GM12878 (cell line): ENCODE measurements around the gene CFHR1. TPM values are rescaled to one million over a fixed set of nuclear protein-coding genes. Genes with fewer than 3 reads are reported as not detected.

Experiments used
- ATAC-seq: fragments of 200-7000 bp; cut with Tn5 transposase; 3 replicates; pipeline ENCODE4 v1.9.1; 2020; ENCODE audit warnings: mild to moderate bottlenecking, moderate library complexity
- BruUV-seq: library from RNA; stranded (reverse); fragments of 400-500 nt; replicated peaks from 2 replicates; lab custom pipeline; 2021; lab: Mats Ljungman, UMichigan
- CTCF ChIA-PET: fragments of 300-600 bp; sonication (Branson Sonifier 250); formaldehyde crosslinking; extraction: SDS; loops from one replicate; lab custom pipeline; 2021; ENCODE audit warnings: inconsistent platforms; lab: Yijun Ruan, JAX
- POLR2A ChIA-PET: fragments of 350-600 bp; formaldehyde crosslinking; extraction: SDS; loops from one replicate; lab custom pipeline; 2021; ENCODE audit warnings: inconsistent platforms; lab: Charles Lee
- RAD21 ChIA-PET: fragments of 300-600 bp; sonication (Branson Sonifier 250); formaldehyde crosslinking; loops from one replicate; lab custom pipeline; 2023; ENCODE audit warnings: antibody characterized with exemption; ENCODE audit not compliant: unreplicated experiment; lab: Charles Lee
- SMC1A ChIA-PET: fragments of 300-600 bp; sonication (Branson Sonifier 250); formaldehyde crosslinking; loops from one replicate; lab custom pipeline; 2023; ENCODE audit not compliant: unreplicated experiment, uncharacterized antibody; lab: Charles Lee
- DNase-seq: peaks from one replicate; pipeline ENCODE4 v3.0.0-alpha.2; 2011; ENCODE audit warnings: low read depth, low spot score
- FAIRE-seq: peaks from 3 replicates; lab custom pipeline; 2011; peaks lifted over from hg19 to GRCh38; lab: Jason Lieb, UNC
- H2AFZ ChIP-seq: 2 replicates; pipeline ENCODE4 v1.6.0; 2011; ENCODE audit warnings: low read depth, low read length, control low read depth; ENCODE audit not compliant: control insufficient read depth
- H3K27ac ChIP-seq: 2 replicates; pipeline ENCODE4 v1.5.1; 2011; ENCODE audit warnings: control low read depth; ENCODE audit not compliant: control insufficient read depth, insufficient read depth
- H3K27me3 ChIP-seq, 2 experiments: replicated peaks in 1 of 2; 2 replicates each; pipeline versions ENCODE4 v1.6.0 to v1.6.1; 2011; ENCODE audit warnings: low read length in 1 of 2; ENCODE audit not compliant: control insufficient read depth in 2 of 2, insufficient read depth in 2 of 2
- H3K36me3 ChIP-seq, 2 experiments: 2 replicates each; pipeline ENCODE4 v1.5.1; 2011; ENCODE audit warnings: low read length in 1 of 2; ENCODE audit not compliant: control insufficient read depth in 2 of 2, insufficient read depth in 2 of 2
- H3K4me1 ChIP-seq: 2 replicates; pipeline ENCODE4 v1.6.1; 2011; ENCODE audit warnings: mild to moderate bottlenecking, low read length, moderate library complexity, mixed read lengths; ENCODE audit not compliant: control insufficient read depth, insufficient read depth
- H3K4me2 ChIP-seq: 2 replicates; pipeline ENCODE4 v1.6.0; 2011; ENCODE audit warnings: control low read depth; ENCODE audit not compliant: control insufficient read depth, insufficient read depth
- H3K4me3 ChIP-seq: fragments of 200-600 bp; sonication (generic); 2 replicates; pipeline ENCODE4 v1.5.1; 2016
- H3K79me2 ChIP-seq: 2 replicates; pipeline ENCODE4 v1.6.0; 2011; ENCODE audit warnings: low read length; ENCODE audit not compliant: control insufficient read depth, insufficient read depth
- H3K9ac ChIP-seq: 2 replicates; pipeline ENCODE4 v1.8.0; 2011; ENCODE audit warnings: low read length, control low read depth, mixed read lengths; ENCODE audit not compliant: control insufficient read depth, insufficient read depth
- H3K9me3 ChIP-seq: replicated peaks from 3 replicates; pipeline ENCODE4 v1.5.1; 2011; ENCODE audit warnings: mild to moderate bottlenecking, low read length; ENCODE audit not compliant: control insufficient read depth, insufficient read depth
- H4K20me1 ChIP-seq: 2 replicates; pipeline ENCODE4 v1.6.0; 2011; ENCODE audit not compliant: control insufficient read depth, insufficient read depth
- BHLHE40 ChIP-seq, 2 experiments: fragments of 450-650 bp in 1 of 2; IDR thresholded peaks; 2 replicates each; pipeline ENCODE4 v1.6.1; 2011 to 2017; ENCODE audit warnings: low read depth in 2 of 2, borderline replicate concordance in 1 of 2, improper control_type of control experiment in 1 of 2, low read length in 1 of 2, mild to moderate bottlenecking in 1 of 2
- E2F4 ChIP-seq: IDR thresholded peaks from 2 replicates; pipeline ENCODE4 v1.6.1; 2012; ENCODE audit warnings: low read depth, low read length, improper control_type of control experiment
- EED ChIP-seq: sonication (generic); IDR thresholded peaks from 2 replicates; pipeline ENCODE4 v1.6.1; 2016; ENCODE audit warnings: antibody characterized with exemption, low read depth
- EGR1 ChIP-seq, 2 experiments: IDR thresholded peaks; 1 replicate in 1 of 2; 2 replicates in 1 of 2; pipeline ENCODE4 v1.6.1; 2011 to 2012; ENCODE audit warnings: low read depth in 2 of 2, low read length in 2 of 2, borderline replicate concordance in 1 of 2, mild to moderate bottlenecking in 1 of 2, moderate library complexity in 1 of 2
- GATAD2B ChIP-seq: fragments of 450-650 bp; conservative IDR thresholded peaks from 2 replicates; pipeline ENCODE4 v1.6.1; 2017; ENCODE audit warnings: low read depth, mild to moderate bottlenecking, moderate library complexity
- HDGF ChIP-seq: fragments of 450-650 bp; IDR thresholded peaks from 2 replicates; pipeline ENCODE4 v1.6.1; 2016; ENCODE audit warnings: antibody characterized with exemption
- HSF1 ChIP-seq: fragments of 150-350 bp; IDR thresholded peaks from 2 replicates; pipeline ENCODE4 v1.6.1; 2014; ENCODE audit warnings: mild to moderate bottlenecking, low read depth, low read length
- JUND ChIP-seq: IDR thresholded peaks from 2 replicates; pipeline ENCODE4 v1.6.1; 2012; ENCODE audit warnings: low read depth, mild to moderate bottlenecking, low read length, improper control_type of control experiment, moderate library complexity
- NKRF ChIP-seq: fragments of 450-650 bp; conservative IDR thresholded peaks from 2 replicates; pipeline ENCODE4 v1.6.1; 2017; ENCODE audit warnings: mild to moderate bottlenecking, moderate library complexity
- NR2F1 ChIP-seq: fragments of 450-650 bp; conservative IDR thresholded peaks from 2 replicates; pipeline ENCODE4 v1.6.1; 2017; ENCODE audit warnings: mild to moderate bottlenecking
- POU2F2 ChIP-seq: IDR thresholded peaks from 3 replicates; pipeline ENCODE4 v1.6.1; 2011; ENCODE audit warnings: low read depth, mild to moderate bottlenecking, low read length, borderline replicate concordance
- RELA ChIP-seq: fragments of 450-650 bp; IDR thresholded peaks from 2 replicates; pipeline ENCODE4 v1.8.0; 2014; ENCODE audit warnings: borderline replicate concordance; ENCODE audit not compliant: partially characterized antibody
- SMARCA5 ChIP-seq: fragments of 450-650 bp; IDR thresholded peaks from 2 replicates; pipeline ENCODE4 v1.6.1; 2017; ENCODE audit warnings: mild to moderate bottlenecking
- ZNF274 ChIP-seq: IDR thresholded peaks from one replicate; pipeline ENCODE4 v1.8.0; 2011; ENCODE audit not compliant: insufficient read length, insufficient read depth
- WGBS: methylation state at CpG from one replicate; pipeline ENCODE4 v1.1.6; 2016; ENCODE audit warnings: low lambda C conversion rate; ENCODE audit not compliant: insufficient replicate concordance, insufficient coverage; ENCODE audit errors: missing lambda C conversion rate; 5-methylcytosine and 5-hydroxymethylcytosine counted together
- in situ Hi-C: fragments of 300-500 bp; cut with MboI; formaldehyde crosslinking; loops from 9 replicates; pipeline ENCODE4 v1.14.3; 2018; ENCODE audit warnings: mixed read lengths
- intact Hi-C: fragments of 100-400 bp; cut with micrococcal nuclease; formaldehyde crosslinking; loops from one replicate; pipeline ENCODE4 v1.14.2; 2022; ENCODE audit not compliant: unreplicated experiment
- polyA plus RNA-seq, 11 experiments: library from polyadenylated mRNA; depleted of rRNA in 4 of 11; unstranded in 6 of 11; stranded (reverse) in 5 of 11; fragments of >200 nt; fragmentation: Nextera tagmentation in 4 of 11; fragmentation: Illumina TruSeq in 1 of 11; extraction: Ambion mirVana in 4 of 11; extraction: Trizol in 1 of 11; gene quantifications; 1 replicate in 1 of 11; 2 replicates in 10 of 11; pipeline versions ENCODE4 v1.2.1 to v1.2.3, GENCODE V29; 2011 to 2016; ENCODE audit warnings: inconsistent platforms in 2 of 11, missing spikeins in 2 of 11, low read depth in 1 of 11
- total RNA-seq, 4 experiments: library from RNA; depleted of rRNA in 3 of 4; stranded (reverse); fragments of >200 nt in 3 of 4; fragmentation: Illumina TruSeq in 1 of 4; extraction: Trizol in 1 of 4; gene quantifications; 2 replicates each; pipeline versions ENCODE4 v1.2.1 to v1.2.3, GENCODE V29; 2013 to 2021

CFHR1 gene
- total and polyA plus RNA-seq, 10 of the 15 experiments (the other 5 are each of a cell fraction or from before 2014, with no cell fraction given) = 0.04 TPM; not detected in 9

GRCh38 chr1:196866974-196867373 is 47.4 kb downstream of the CFHR1 start:
- 0% methylated on average over 1 of the region's 1 CpG for WGBS
- H3K9ac ChIP-seq = no peak overlapping the region
- POLR2A ChIA-PET = no interaction called here
- no peak overlapping the region for H2AFZ ChIP-seq
- intact Hi-C loops = no loop called here
- H3K79me2 ChIP-seq = no peaks in the 10 kb centered on the region
- no peak for DNase-seq
- no peak overlapping the region for H3K4me2 ChIP-seq
- in situ Hi-C loops = no loop called here
- no peaks in the 10 kb centered on the region for H3K4me1 ChIP-seq
- RAD21 ChIA-PET = no interaction called here
- TF ChIP-seq JUND (no peak), EGR1 (IDR thresholded peaks at IDR 0.05; ENCODE audit: borderline replicate concordance in 1 of 2, low read depth in 2 of 2, low read length in 2 of 2) (no peak), EED (no peak), E2F4 (no peak), SMARCA5 (no peak)
- H3K27me3 ChIP-seq = no peaks in the 10 kb centered on the region; a peak in 1 of 4 replicates
- no peak overlapping the region for H3K27ac ChIP-seq
- FAIRE-seq = no peak
- CTCF ChIA-PET = no interaction called here
- ATAC-seq = no peak
- H3K4me3 ChIP-seq = no peak overlapping the region
- no peaks in the 10 kb centered on the region for H3K9me3 ChIP-seq
- H4K20me1 ChIP-seq = no peaks in the 10 kb centered on the region
- H3K36me3 ChIP-seq = no peaks in the 10 kb centered on the region
- SMC1A ChIA-PET = interaction anchor here (0.6 kb wide), 1 partner anchor 41 kb away, joined by 3 read pairs; no protein-coding TSS in a partner anchor
- BruUV-seq = no TSS peak

GRCh38 chr1:196873385-196873784 is 53.9 kb downstream of the CFHR1 start:
- Histone ChIP-seq H3K4me3 (no peak overlapping the region), H3K4me1 (no peaks in the 10 kb centered on the region), H4K20me1 (no peaks in the 10 kb centered on the region), H3K4me2 (no peak overlapping the region), H3K36me3 (no peaks in the 10 kb centered on the region), H3K9ac (no peak overlapping the region), H3K27ac (no peak overlapping the region)
- DNase-seq = no peak
- in situ Hi-C loops = no loop called here
- WGBS = 48% methylated on average over 4 of the region's 4 CpGs
- intact Hi-C loops = no loop called here
- ChIA-PET CTCF (no interaction called here), POLR2A (no interaction called here), RAD21 (no interaction called here)
- no peak for TF ChIP-seq GATAD2B
- TF ChIP-seq BHLHE40 (IDR thresholded peaks at IDR 0.05; ENCODE audit: borderline replicate concordance in 1 of 2, low read depth in 2 of 2, low read length in 1 of 2) = no peak
- no peak for TF ChIP-seq NR2F1
- no peak for TF ChIP-seq ZNF274
- no peak for TF ChIP-seq NKRF
- no peak for TF ChIP-seq RELA
- TF ChIP-seq POU2F2 = no peak
- no peak for TF ChIP-seq HDGF
- no peak for TF ChIP-seq HSF1
- TF ChIP-seq, all 136 proteins: peak for 0
- SMC1A ChIA-PET = no interaction called here
- Histone ChIP-seq H2AFZ (no peak overlapping the region), H3K9me3 (no peaks in the 10 kb centered on the region), H3K79me2 (no peaks in the 10 kb centered on the region), H3K27me3 (no peaks in the 10 kb centered on the region; a peak in 1 of 4 replicates)
- ATAC-seq (no peak), FAIRE-seq (no peak)
- no TSS peak for BruUV-seq
